Limb (tissue), 2 donors: Measurements from ENCODE around the gene UFC1.

Source experiments
- DNase-seq, 2 donors: peaks; one replicate each; pipeline ENCODE4 v3.0.0-alpha.2; 2016; ENCODE audit errors: extremely low spot score in 2 of 2

The UFC1 gene

DNA sequence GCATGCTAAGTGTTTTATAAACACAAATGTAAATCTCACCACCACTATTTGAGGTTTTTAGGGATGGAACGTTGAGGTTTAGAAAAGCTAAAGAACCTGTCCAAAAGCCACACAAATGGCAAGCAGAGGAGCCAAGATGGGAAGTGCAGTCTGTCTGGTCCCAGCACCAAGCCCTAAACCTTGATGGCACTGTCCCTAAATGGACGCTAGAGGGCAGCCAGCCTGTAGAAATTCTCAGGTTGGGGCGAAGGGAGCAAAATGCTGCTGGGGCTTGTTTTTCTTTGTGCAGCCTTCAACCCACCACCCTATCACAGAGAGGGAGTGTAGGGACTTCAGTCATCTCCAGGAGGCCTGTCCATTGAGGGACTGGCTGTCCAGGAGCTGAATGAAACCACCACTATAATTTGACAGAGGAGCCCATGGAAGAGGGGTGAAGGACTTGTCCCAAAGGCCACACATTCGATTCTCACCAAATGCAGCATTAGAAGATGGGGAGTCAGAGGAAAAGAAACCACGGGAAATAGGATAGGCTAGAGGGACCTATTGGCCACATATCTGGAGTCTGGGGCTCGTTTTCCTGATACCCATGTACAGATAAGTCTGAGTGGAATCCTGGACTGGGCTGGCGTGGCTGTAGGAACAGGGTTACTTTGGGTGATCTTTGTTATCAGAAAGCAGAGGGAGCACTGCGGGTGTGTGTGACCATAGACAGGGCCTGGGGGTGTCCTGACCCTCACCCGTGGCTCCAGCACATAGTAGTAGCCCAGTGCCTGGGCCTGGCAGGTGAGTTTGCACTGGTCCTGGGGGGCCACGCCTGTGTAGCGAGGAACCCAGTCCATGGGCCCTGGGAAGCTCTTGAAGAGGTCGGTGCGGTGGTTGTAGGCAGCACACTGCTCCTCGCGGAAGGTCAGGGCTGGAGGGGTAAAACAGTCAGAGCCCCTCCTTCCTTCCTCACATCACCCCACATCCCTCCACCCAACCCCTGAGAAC lies 39.0 kb downstream of the UFC1 start:
- peak; percentile 72 to 79 for DNase-seq

DNA sequence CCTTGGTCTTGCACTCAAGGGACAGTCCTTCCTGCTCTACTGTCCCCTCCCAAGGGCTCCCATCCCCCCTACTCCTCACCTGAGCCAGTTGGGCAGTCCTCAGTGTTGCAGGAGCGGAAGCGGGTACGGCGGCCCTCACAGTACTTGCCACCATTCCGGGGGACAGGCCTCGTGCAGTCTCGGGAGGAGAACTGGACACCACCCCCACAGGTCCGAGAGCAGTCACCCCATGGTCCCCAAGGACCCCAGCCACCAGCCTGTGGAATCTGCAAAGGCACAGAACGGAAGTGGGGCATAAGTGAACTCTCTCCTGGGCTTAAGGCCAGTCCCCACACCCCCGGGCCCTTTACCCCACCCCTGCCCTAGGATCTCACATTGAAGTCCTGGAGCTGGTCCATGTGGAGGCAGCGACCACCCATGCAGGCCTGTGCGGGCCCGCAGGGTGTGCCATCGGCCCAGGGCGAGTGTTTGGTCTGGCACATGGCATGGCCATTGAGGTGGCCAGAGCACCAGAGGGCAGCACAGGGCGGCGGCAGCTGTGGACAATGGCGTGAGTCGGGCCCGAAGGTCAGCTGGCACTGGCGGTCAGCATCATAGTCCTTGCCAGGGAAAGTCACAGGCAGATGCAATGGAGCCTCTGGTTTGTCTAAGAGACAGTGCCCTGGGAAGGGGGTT lies 39.9 kb downstream of the UFC1 start:
- no peak for DNase-seq

DNA sequence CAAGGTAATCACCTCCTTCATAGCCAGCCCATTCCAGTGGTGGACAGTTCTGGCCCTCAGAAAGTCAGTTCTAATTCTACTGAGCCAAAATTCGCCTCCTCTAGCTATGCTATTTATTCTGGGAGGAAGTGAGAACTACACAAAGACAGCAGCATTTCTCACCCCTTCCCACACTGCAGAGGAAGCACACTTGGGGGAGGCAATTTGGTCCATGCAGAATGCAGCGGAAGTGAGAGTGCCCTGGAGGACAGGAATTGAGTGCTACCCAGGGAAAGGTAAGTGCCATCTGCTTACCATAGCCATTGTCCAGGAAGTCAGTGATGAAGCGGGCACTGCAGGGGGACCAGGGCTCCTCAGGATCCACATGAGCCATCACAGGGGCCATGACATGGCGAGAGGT lies 41.4 kb downstream of the UFC1 start:
- DNase-seq = no peak

DNA sequence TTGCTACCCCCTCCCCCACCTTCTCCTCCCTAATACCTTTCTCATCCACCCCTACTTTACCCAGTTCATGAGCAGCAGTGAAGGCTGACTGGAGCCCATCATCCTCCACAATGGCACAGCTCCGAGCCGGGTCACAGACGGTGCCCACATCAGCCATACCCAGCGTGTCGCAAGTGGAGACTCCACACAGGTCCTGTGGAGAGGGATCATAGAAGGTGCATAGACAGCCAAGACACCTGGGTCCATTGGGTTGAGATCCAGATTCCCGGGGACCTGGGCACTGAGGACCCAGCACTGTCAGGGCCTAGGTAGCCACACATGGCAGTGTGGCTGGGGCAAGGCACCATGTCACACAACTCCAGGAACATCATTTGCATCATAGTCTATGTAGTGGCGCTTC lies 42.3 kb downstream of the UFC1 start:
- no peak for DNase-seq

DNA sequence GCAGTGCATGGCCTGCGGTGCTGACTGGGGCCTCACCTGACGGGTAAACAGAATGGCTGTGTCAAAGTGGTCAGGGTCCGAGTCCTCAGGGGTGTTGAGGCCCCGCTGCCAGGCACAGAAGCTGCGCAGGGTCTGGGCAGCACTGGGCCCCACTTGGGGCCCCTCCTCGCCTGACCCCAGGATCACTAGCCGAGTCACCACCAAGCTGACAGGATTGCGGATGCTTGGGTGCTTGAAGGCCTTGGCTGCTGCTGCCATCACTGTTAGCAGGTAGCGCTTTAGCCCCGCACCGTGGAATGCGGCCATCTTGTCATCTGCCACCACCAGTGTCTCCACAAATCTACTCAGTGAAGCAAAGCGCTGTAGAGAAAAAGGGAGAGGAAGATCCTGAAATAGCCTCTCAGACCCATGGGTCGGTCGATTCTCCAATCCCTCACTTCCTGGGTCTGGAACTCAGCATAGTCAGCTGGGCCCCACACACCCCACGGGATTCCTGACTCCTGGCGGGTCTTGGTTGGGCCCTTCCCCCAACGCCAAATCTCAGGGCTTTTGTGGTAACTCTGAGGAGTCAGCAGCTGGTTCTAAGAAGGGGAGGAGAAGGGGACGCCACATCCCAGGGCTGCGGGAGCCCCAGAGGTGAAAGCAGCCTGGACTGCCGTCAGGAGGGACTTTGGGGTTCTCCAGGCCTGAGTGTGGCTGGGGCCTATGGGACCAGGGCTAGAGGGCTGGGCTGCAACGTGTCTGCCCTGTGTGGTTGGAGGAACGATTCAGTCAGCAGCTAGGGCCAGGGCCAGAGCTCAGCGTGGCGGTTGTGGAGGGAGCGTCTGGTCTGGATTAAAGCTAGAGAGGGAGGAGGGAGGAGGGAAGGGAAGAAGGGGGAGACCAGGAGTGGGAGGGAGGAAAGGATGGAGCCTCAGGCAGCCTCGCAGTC lies 43.0 kb downstream of the UFC1 start:
- DNase-seq = peak; percentile 74 to 83

DNA sequence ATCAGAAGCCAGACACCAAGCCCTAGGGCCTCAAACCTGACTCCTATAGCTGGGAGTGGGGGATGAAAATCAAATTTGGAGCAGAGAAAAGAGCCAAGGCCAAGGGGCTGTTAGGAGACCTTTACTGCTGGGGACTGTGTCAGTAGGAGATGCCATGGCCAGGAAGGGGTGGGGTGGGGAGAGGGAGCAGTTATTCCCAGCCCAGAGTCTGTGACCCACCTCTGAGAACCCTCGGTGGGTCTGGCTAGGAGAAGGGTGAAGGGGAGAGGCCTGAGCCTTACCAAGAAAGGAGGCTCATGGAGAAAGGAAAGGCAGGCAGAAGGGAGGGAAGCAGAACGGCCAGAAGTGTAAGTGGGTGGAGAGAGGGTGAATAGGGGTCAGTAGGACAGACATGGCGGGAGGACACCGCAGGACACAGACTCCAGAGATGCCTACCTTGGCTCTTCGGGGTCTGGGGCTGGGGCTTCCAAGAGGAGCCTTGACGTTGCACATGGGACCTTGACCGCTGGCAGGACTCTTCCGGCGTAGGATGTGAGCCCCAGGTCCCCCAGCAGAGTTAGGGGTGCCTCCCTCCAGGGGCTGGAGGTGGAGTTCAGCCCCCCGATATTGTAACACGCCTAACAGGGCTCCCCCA lies 43.9 kb downstream of the UFC1 start:
- no peak for DNase-seq

DNA sequence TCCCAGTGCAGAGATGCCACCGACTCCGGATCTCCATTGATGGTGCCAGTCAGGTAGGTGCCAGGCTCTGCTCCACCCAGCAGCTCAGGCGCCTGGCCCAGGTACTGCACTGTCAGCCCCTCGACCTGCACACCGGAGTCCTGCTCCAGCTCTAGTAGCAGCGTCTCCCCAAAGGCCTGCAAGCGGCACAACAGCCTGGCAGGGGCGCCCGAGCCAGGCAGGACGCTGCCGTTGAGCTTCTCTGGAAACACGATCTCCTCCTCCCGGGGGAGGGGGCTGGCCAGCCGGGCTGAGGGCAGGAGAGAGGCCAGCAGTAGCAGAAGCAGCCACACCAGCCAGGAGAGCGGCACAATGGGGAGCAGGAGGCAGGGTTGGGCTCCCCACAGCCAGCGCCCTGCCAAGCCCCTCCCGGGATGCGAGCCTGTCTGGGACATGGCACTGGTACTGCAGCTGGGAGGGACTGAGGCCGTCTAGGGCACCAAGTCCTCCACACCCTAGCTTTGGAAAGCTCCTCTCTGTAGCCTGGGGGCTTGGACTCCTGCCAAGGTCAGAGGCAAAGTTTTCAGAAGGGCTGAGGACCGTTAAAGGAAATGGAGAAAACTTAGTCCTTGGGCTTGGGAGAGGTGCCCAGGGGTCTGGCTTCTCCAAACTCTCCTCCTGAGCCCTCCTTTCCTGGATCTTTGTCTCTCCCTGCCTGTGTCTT lies 44.6 kb downstream of the UFC1 start:
- peak; percentile 34 to 69 for DNase-seq

DNA sequence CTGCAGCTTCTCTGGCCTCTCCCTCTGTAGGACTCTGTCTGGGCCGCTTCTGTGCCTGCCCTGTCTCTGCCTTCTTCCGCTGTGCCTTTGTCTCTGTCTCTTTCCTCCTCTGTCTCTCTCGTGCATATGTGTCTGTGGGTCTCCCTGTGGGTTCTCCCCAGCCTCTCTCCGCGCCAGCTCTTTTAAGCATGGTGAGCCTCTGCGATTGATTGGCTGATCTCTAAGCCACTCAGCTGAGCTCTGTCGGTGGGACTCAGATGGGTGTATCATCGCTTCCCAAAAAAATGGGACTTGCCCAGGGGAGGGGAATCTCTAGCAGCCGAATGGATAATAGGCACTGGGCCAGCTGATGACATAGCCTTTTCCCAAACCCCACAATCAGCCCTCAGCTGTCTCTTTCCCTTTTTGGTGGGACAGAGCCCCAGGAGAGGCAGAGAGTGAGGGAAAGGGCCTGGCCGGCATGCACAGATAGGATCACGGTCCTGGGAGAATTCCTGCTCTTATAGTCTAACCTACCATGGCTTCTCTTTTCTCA lies 45.2 kb downstream of the UFC1 start, which contains the start of gene ADAMTS4:
TSS of gene ADAMTS4 (minus strand) at position 158 of the 535 bp plus-strand sequence. CDS start 427 bp downstream, outside the sequence.
- peak; percentile 72 to 77 for DNase-seq

DNA sequence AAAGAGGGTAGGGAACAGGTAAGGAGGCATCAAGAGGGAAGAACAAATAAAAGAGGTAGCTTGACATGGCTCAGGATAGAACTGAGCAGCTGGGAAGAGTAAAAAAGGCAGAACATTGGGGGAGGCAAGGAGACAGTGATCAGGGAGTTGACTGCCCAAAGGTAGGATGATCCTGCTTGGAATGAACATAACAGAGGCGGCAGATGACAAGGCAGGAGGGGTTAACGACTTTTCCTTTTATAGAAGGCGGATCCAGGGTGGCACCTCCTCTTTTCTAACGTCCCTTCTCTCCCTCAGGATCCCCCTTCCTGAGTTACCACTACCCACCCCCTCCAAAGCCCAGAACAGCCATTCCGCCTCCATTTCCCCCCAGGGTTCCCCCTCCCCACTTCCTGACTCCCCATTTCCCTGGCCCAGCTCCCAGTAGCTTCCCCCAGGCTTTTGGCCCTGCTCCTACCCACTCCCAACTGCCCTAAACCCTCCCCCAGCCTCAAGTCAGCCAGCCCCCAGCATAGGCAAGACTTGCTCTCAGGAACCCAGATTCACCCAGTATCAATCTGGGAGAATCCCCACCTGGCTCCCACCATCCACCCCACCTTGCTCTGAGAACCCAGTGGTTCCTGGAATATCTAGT lies 45.8 kb downstream of the UFC1 start:
- DNase-seq = peak; percentile 27 to 55

DNA sequence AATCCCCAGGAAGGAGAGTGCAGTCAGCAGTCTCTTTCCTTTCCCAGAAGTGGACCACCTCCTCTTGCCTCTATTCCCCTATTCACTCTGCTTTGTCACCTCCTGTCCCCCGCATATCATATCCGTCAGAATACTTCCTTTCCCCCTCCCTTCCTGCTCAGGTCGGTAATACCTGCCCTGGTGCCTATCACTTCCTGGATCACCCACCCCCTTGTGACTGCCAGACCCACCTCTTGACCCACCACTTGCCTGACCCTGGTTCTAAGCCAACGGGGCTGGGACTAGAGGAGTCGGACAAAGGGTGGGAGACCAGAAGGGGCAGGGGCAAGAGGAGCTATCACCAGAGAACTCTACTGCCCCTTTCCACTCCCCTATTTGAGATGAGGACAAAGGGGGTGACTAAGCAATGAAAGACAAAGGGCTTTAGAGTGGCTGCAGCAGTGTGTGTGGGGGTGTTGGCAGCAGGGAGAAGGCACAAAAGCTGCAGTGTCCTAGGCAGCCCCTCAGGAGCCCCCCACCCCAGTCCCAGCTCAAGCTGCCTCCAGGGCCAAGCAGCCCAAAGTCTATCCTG lies 46.7 kb downstream of the UFC1 start:
- DNase-seq = no peak

DNA sequence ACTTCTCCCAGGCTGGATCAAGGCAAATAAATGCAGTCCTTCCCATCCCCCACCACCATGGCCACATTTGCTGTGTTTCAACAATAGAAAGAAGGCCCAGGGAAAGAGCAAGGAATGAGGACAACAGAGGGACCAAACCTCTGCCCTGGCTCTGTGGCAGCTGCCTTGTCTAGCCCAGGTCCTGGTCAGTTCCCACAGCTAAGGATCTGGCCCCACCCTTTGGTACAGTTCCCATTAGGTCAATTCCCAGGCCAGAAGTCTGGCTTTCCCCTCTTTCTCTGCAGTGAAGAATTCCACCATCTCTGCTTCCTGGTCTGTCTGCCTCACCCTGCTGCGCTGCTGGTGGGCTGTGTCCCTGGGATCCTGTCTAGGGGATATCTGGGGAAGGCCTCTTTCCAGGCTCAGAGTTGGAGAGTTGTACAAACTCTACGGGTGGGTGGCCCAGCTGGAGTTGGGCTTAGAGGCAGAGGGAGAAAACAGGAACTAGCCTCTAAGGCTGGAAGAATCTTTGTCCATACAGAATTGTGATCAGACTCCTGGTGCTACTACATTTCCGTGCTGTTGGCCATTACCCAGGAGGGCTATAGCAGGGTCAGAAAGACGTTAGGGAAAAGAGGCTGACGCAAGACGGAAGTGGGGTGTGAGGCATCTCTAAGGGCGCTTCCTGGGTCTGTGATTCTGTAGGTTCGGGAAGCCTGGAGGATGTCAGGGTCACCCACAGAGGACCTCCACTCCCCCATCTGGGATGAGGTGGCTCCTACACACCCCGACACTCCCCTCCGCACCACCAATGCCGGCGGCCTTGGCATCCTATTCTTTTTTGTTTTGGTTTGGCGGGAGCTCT lies 47.4 kb downstream of the UFC1 start:
- DNase-seq = peak in 1 of 2 donors; percentile 48

DNA sequence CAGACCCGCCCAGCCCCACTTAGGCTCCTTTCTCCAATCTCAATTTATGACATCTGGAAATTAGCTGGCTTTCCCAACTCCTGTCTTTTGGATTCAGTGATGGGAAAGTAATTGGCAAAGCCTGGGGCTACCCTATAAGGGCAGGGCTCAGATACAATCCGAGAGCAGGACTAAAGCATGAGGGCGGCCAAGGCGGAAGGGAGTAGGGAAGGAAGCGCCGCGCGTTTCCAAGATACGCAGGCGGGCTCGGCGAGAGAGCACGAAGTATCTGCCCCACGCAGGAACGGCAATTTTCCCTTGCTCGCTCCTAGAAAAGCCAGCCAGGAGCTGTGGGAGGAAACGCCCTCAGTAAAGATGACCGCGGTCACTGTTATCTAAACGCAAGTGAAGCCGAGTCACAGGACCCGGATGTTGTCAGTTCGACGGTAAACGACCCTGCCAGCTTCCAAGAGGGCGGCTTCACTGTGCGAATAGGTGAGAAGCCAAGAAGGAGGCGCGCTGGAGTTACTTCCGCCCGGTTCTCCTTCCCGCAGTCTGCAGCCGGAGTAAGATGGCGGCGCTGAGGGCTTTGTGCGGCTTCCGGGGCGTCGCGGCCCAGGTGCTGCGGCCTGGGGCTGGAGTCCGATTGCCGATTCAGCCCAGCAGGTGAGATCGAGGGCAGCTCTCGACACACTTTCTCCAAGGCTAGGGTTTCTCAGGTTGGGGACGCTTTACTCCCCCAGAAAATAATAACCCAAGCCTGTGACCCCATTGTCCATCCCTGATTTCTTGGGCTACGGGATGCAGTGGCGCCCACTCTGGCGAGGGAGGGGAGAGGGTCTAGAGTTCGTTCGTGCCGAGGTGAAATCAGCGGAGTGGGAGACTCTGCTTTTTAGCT lies 48.3 kb downstream of the UFC1 start, which contains the start of gene NDUFS2:
TSS of gene NDUFS2 (plus strand) at position 532 of the 877 bp plus-strand sequence. CDS start at position 551, 19 bp downstream.
- peak; percentile 96 to 99 for DNase-seq

DNA sequence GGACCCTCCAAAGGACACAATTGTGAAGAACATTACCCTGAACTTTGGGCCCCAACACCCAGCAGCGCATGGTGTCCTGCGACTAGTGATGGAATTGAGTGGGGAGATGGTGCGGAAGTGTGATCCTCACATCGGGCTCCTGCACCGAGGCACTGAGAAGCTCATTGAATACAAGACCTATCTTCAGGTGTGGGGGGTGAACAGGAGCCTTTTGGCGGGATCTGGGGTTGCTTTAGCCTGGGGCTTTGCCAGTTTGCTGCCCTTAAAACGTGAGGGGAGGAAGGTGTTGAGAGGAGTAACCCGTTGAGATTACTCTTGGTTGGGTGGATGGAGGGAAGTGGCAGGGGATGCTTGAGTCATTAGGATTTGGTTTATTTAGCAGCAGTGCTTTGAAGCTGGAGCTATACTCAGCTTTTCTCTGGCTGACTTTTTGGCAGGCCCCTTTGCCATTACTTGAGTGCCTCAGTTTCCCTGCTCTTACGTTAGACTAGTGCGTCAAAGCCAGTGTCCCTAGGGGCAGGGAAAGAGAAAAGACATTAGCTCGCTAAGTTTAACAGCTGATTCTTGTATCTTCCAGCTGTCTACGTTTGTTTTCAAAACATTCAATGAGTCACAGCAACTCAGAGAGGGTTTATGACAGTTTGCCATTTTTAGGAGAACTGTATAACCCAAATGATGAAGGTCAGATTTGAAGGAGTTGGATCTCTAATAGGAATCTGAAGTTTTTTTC lies 52.8 kb downstream of the UFC1 start:
- DNase-seq = no peak

DNA sequence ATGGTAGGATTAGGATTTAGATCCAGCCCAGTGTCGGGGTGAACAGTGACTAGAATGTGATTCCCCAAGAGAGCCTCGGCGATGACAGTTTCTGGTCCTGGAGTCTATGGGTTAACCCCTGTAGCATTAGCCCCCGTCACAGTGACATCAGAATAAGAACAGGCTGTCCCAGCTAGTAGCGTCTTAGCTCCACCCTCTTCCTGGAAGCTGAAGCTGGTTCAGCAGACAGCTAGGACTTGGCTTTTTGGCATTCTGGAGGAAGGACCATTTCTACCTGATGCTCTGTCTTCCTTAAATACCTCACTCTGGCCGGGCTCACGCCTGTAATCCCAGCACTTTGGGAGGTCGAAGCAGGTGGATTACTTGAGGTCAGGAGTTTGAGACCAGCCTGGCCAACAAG lies 53.4 kb downstream of the UFC1 start:
- no peak for DNase-seq
